Stimulated activated CD8-positive, alpha-beta memory T cell treated with anti-CD3 and anti-CD28 coated beads, Interleukin-7, amount 100 ng/mL, for 24 hours (primary cell): ENCODE data around the gene PLCL1.

Source experiments
- DNase-seq: peaks from one replicate; pipeline ENCODE4 v3.0.0-alpha.2; 2020; ENCODE audit warnings: low read depth

The PLCL1 gene

DNA sequence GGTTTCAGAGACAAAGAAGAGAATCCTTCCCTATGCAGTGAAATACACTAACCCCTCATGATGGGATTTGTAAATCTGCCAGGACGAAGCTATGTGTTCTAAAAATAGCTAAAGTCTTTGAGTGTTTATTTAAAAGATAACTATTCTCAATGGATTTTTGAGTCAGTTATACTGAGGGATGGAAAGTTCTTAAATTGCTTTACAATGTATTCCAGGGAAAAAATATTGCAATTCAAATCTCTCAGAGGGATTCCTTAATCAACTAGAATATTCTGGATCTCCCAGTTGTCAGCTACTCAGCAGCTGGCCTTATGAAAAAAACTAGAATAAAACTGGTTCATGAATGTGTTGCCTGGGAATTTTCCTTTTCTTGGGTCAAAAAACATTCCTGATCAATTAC is 312.4 kb downstream of the PLCL1 start:
- DNase-seq, result no peak

DNA sequence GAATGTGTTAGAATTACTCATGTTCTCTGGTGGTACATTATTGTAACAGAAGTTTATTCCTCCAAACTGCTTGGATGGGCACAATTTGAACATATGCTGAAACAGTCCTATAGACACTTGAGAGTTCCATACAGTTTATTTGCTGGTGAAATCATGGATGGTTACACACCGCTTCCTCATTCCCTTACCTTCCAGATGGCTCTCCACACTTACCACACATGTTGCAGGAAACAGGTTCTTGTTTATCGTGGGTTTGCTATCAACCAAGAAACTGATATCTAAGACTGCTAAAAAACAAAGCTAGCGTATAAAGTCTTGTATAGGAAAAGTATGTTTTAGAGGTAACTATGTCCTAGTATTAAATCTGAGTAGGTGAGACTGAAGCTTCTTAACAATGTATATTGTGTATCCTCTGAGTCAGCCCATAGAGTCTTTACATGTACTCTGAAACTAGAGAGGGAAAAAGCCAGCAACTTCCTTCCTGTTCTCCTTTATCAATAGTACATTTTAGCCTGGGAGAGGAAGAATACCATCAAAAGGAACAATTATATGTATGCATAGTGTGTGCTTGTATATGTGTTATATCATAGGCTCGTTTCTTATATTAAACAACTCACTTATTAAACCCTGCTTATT is 313.1 kb downstream of the PLCL1 start:
- no peak for DNase-seq

DNA sequence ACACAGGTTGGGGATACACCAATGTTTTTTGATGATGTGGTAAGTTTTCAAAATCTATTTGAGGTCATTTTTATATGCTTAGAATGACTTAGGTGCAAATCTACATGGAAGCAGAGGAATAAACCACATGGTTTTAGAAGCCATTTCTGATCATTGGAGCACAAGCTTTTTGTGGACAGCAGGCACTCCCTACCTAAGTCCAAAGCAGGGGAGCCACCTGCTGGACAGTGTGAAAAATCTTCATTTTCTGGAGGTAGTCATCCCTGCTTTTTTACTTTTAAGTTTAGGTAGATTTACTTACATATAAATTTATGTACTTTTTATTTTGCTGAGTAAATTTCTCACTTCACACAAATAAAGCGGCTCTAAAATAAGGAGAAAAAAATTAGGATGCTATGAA is 323.2 kb downstream of the PLCL1 start:
- DNase-seq, result no peak

DNA sequence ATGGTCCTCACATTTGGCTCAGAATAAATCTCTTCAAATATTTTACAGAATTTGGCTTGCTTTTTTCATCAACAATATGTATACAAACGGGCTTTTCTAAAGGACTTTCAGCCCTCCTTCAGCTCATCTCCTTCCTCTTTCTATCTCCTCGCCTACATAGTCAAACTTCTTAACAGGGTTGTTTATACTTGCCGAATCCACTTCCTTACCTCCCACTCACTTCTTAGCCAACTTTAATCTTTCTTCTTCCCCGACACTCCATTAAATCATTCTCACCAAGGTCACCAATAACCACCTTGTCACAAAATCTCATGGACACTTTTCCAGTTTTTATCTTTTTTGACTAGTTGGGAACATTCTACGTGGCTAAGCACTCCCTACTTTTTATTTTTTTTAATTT is 325.2 kb downstream of the PLCL1 start:
- no peak for DNase-seq

DNA sequence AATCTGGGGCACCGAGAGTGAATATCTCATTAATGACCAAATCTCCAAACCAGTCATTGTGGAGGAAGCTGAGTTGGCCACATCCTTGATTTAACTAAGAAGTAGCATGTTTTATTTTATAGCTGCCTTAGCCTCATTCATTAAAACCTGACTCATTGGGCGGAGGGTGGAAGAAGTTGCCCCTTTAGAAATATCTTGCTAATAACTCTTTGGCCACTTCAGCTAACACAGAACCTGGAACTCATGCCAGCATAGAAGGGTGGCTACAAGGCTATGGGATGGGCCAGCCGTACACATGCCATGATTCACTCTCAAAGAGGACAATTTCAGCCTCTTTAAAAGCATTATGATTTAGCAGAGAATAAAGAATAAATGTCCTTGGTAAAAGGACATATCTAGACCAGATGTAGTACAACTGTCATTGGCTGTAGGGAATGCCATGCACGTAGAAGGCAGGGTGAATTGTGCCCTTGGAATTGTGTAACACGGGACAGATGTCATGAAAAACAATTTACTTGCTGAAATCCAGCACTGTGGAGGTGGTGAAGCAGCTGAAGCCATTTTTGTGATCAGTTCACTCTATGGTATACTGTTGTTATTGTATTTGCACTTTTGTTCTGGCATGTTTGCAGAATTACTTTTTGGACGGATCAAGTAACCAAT is 330.0 kb downstream of the PLCL1 start:
- no peak for DNase-seq

GRCh38 chr2:198135481-198135934 is 331.1 kb downstream of the PLCL1 start:
- DNase-seq, result no peak

GRCh38 chr2:198136142-198136541 is 331.7 kb downstream of the PLCL1 start:
- DNase-seq, result no peak

GRCh38 chr2:198137733-198138132 is 333.3 kb downstream of the PLCL1 start:
- DNase-seq, result no peak

DNA sequence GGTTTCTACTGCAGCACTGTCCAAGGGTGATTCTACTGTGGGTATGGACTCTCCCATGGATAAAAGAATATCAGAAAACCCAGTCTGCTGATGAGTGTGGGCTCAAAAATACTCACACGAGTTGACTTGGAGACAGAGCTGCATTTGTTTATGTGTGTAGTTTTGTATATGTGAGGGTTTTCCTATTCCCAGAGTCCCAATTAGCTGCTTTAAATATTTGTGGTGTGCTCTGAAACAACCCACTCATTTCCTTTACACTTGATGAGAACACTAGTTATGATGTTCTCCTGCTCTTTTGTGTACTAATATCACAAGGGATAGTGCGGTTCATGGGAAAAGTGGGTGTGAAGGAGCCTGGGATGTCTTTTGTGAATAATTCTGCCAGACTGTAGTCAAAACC is 337.3 kb downstream of the PLCL1 start:
- DNase-seq, result no peak

DNA sequence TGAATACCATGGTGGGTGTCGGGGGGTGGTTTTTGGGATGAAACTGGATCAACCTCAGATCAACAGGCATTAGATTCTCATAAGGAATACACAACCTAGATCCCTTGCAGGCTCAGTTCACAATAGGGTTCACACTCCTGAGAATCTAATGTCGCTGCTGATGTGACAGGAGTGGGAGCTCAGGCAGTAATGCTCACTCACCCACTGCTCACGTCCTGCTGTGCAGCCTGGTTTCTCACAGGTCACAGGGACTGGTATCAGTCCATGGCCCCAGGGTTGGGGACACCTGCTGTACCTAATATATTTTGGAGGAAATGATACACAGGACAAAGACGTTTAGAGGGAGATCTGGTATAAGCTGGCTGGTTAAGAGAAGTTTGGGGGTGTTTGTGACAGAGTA is 338.8 kb downstream of the PLCL1 start:
- no peak for DNase-seq

GRCh38 chr2:198143793-198144192 is 339.4 kb downstream of the PLCL1 start:
- no peak for DNase-seq

DNA sequence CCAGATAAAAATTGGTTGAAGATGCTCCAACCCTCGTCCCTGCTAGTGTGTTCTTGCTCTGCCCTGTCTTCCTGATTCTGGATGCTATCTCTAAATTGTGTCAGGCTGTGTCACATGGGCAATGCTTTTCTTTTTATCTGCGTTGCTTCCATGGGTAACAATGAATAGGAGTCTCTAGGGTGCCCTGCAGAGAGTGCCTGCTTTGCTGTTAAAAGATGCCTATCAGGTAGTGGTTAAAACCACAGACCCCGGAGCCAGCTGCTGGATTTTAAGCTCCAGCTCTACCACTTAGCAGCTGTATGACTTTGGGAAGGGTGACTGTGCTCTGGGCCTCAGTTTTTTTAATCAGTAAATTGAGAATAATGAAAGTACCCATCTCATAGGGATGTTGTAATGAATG is 340.3 kb downstream of the PLCL1 start:
- DNase-seq, result no peak

DNA sequence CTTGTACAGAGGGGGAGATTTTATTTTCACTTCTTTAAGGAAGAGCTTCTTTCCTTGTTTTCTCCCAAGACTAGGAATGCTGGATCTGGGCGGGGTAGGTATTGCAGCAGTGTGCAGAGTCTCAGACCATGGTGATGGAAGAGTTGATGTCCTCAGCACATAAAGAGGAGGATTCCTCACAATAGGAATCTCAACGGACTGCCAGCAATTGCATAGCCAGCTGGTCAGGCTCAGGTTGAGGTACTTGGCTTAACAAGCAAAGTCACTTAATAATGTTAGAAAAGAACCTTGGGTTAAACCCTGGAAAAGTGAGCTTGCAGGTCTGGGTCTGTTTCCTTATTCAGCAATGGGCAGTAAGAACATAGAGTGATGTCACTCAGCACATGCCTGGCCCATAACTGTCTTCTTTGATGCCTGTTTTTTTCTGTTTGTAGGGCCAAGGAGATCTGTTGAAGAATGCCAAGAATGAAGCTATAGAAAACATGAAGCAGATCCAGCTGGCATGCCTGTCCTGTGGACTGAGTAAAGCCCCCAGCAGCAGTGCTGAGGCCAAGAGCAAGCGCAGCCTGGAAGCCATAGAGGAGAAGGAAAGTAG is 342.1 kb downstream of the PLCL1 start:
- no peak for DNase-seq

DNA sequence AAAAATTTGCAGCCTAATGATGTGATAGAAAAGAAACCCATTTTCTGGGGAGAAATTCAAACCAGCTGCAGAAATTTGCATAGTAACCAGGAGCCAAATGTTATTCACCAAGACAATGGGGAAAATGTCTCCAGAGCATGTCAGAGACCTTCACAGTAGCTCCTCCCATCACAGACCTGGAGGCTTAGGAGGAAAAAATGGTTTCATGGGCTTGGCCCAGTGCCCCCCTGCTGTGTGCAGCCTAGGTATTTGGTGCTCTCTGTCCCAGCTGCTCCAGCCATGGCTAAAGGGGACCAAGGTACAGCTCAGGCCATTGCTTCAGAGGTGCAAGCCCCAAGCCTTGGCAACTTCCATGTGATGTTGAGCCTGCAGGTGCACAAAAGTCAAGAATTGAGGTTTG is 352.9 kb downstream of the PLCL1 start:
- DNase-seq, result no peak

DNA sequence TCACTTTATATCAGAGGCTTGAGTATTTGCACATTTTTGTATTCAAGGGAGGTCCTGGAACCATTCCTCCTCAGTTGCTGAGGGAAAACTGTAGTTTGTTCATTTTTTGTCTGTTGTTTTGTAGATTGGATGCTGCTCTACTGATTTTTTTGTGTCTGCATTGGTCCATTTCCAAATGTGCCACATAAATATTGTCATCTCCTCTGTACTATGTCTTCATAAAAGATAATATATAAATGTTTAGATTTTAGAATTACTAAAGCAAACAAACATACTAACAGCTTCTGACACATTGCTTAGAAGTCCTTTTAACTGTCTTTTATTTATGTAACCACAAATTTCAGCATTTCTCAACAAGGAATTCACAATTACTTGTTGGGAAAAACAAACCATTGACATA is 356.8 kb downstream of the PLCL1 start:
- no peak for DNase-seq

DNA sequence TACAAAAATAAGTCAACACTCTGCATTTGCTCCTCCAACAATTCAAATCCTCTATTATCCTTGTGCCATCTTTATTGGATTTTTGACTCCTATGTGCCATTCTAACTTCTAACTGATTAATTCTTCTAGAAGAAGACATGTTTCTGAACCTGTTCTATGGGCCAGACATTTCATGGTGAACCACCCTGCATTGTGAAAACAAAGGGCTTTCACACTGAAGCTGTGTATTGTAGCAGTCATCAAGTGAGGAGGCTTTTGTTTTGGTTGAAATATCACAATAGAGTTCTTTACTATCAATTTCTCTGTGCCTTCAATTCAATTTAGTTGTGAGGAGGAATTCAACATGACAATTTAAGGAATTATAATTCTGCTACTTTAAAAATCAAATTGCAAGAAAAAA is 357.9 kb downstream of the PLCL1 start:
- no peak for DNase-seq

DNA sequence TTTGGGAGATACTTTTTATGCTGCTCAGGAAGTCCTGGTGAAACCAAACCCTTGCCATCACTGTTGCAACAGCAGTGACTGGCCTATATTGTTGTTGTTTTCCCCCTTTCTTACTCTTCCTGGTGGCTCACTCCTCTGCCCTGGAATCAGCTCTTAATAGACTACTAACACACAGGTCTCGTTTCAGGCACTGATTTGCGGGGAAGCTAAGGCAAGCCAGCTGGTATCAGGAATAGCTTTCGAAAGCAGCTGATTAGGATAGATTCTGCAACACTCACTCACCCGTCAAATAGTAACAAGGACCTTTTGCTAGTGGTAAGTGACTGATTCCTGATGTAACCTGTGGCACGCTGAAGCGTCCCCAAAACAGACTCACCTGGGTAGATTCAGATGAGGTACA is 360.4 kb downstream of the PLCL1 start:
- no peak for DNase-seq

DNA sequence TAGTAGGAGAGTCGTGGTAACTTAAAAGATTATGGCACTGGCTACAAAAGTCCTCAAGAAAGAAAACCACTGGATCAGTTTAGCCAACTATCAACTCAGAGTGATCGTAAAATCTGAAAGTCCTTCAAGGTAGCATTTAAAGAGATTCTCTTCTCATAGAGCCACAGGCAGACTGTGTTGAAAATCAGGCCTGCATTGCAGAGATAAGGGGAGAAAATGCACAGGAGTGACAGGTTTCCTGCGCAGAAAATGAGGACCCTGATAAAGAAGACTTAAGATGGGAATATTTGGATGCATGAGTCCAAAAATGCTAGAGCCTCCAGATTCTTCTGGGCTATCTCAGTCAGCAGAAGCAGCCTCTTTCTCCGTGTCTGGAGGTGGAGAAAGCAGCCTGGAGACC is 360.9 kb downstream of the PLCL1 start:
- DNase-seq, result no peak

GRCh38 chr2:198167346-198167745 is 363.0 kb downstream of the PLCL1 start:
- no peak for DNase-seq

GRCh38 chr2:198168651-198169050 is 364.3 kb downstream of the PLCL1 start:
- no peak for DNase-seq

DNA sequence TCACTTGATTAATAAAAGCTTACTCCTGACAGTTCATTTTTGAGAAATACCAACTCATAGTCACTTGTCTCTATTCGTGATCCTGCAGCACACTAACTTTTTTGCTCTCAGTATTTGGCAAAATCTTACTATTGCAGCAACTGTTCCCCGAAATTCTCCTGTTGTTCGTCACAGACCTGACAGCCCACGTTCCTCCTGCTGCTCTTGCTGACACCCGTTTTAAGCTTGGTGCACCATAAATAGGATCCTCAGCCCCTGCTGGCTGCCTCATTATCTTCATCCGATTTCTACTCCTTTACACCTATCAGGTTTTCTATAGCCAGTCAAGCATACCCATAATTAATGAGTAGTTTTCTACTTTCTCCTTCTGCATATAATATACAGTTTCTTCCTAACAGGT is 368.8 kb downstream of the PLCL1 start:
- no peak for DNase-seq

GRCh38 chr2:198173864-198174263 is 369.5 kb downstream of the PLCL1 start:
- DNase-seq, result no peak

GRCh38 chr2:198175271-198175670 is 370.9 kb downstream of the PLCL1 start:
- DNase-seq, result no peak

GRCh38 chr2:198177040-198177439 is 372.6 kb downstream of the PLCL1 start:
- DNase-seq, result no peak
